ENCODE measurements around the gene ROBO1. TPM values are rescaled to one million over a fixed set of nuclear protein-coding genes. Genes with fewer than 3 reads are reported as not detected.

The ROBO1 gene
- total RNA-seq, 2 donors from 2014 or later: 3.0 to 6.7 TPM

GRCh38 chr3:78562328-78562727, 1205.5 kb downstream of the ROBO1 start:
- Mint-ChIP-seq H3K27me3 (ENCODE audit: low read depth) (no peaks in the 10 kb centered on the region), H3K4me3 (no peak overlapping the region), H3K27ac (no peak overlapping the region), H3K36me3 (ENCODE audit: insufficient read depth in 2 of 2) (no peaks in the 10 kb centered on the region), H3K9me3 (peaks cover 10 to 11% of the 10 kb centered on the region in 2 donors), H3K4me1 (ENCODE audit: low read depth) (no peaks in the 10 kb centered on the region)
- DNase-seq (no peak), ATAC-seq (replicated peaks in 1 of 2) (no peak)

Measured in activated T-cell treated with anti-CD3 and anti-CD28 coated beads, Interleukin-2, amount 50 U/mL, for 72 hours (primary cell).